Peyer's patch (tissue), 4 donors: Measurements from ENCODE around the gene RNASEH2B.

ENCODE experiments used
- CTCF ChIP-seq, 6 experiments: fragments of 450-650 bp in 4 of 6; fragments of 200-600 bp in 2 of 6; sonication (generic) in 1 of 6; IDR thresholded peaks; one replicate each; pipeline ENCODE4 v1.5.1; 2017 to 2019; ENCODE audit warnings: antibody characterized with exemption in 6 of 6, mild to moderate bottlenecking in 3 of 6, moderate library complexity in 1 of 6
- POLR2A ChIP-seq, 2 donors: fragments of 450-650 bp; IDR thresholded peaks; one replicate each; pipeline ENCODE4 v1.5.1; 2017; ENCODE audit warnings: antibody characterized with exemption in 2 of 2, mild to moderate bottlenecking in 2 of 2, moderate library complexity in 2 of 2

GRCh38 chr13:50905256-50905655 is 4.3 kb upstream of the RNASEH2B start:
- no peak for TF ChIP-seq POLR2A (IDR thresholded peaks at IDR 0.05)
- TF ChIP-seq CTCF (IDR thresholded peaks at IDR 0.05) = no peak
